HG03354 (cell line): ENCODE results near the gene PSME3.
"Not testable (repeated sequence)": the region's sequence is repeated elsewhere in the genome, so short reads cannot be mapped to it uniquely, and the experiment has no call there.

Experiments used
- ATAC-seq: cut with Tn5 transposase; IDR thresholded peaks from one replicate; pipeline ENCODE4 v1.9.1; 2021; ENCODE audit warnings: mild to moderate bottlenecking; ENCODE audit not compliant: unreplicated experiment, poor library complexity, severe bottlenecking

Gene PSME3

DNA sequence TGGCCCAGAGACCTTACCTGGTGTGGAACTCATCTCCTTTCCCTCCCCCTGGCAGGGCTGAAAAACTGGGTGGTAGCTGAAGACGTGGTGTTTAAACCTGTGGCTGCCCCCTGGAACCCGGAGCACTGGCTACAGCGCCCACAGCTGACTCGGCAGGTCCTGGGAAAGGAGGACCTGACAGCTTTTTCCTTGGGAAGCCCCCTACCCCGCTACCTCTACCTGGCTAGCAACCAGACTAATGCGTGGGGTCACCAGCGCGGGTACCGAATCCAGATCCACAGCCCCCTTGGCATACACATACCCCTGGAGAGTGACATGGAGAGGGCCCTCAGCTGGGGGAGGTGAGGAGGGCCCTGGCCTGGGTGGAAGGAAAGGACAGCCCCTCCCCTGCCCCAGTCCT lies 15.8 kb downstream of the PSME3 start:
- no peak for ATAC-seq

GRCh38 chr17:42849451-42850181 lies 16.4 kb downstream of the PSME3 start:
- ATAC-seq, result no peak

DNA sequence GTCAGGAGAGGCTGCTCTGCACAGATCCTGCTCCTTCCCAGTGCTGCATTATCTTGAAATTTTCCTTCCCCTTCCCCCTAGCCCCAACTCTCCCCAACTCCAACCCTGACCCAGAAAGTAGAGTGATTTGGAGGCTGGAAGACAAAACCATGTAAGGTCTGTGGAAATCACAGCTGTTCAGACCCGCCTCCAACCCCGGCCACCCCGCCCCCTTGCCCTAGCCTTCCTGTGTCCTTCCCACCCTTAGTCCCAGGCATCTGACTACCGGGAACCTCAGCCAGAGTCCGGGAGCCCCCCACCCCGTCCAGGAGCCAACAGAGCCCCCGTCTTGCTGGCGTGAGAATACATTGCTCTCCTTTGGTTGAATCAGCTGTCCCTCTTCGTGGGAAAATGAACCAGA lies 17.8 kb downstream of the PSME3 start, which contains the start of gene AOC3:
Gene AOC3 (plus strand): TSS at position 246 of the 400 bp plus-strand sequence. CDS start 145 bp downstream, at position 391.
- no peak for ATAC-seq

GRCh38 chr17:42851371-42852240 lies 18.4 kb downstream of the PSME3 start:
- ATAC-seq, result not testable (repeated sequence)

DNA sequence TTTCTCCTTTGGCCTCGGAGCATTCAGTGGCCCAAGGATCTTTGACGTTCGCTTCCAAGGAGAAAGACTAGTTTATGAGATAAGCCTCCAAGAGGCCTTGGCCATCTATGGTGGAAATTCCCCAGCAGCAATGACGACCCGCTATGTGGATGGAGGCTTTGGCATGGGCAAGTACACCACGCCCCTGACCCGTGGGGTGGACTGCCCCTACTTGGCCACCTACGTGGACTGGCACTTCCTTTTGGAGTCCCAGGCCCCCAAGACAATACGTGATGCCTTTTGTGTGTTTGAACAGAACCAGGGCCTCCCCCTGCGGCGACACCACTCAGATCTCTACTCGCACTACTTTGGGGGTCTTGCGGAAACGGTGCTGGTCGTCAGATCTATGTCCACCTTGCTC lies 19.2 kb downstream of the PSME3 start:
- no peak for ATAC-seq

DNA sequence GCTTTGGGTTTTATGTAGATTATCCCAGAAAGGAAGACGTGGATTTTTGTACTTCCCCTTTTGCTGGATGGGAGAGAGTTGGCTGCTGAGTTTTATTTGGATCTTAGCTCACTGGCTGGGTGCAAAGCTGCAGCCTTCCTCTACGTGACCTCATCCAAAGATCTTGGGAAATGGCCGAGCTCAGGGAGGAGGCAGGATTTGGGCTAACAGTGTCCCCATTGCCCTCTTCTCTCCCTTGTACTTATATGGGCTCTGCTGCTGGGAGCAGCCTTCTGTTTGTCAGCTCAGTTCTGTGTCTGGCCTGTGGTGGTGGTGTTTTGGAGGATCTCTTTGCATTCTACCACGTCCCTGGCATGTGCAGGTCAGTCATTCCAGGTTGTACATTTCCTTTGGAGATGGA lies 19.8 kb downstream of the PSME3 start:
- no peak for ATAC-seq

DNA sequence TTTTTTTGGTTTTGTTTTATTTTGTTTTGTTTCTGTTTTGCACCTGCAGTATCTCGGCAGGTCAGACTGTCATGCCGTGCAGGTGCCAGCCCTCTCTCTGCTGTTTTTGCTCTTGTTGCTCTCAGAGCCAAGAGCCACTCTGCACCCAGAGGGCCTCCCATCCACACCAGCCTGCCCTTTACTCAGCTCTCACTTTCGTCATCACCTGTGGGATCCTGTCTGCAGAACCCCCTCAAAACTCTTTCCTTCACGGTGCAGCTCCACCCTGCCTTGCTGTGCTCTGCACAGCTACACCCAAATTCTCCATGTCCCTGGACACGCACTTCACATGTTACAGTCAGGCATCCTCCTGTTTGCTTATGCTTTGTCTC lies 20.4 kb downstream of the PSME3 start:
- ATAC-seq, result no peak

DNA sequence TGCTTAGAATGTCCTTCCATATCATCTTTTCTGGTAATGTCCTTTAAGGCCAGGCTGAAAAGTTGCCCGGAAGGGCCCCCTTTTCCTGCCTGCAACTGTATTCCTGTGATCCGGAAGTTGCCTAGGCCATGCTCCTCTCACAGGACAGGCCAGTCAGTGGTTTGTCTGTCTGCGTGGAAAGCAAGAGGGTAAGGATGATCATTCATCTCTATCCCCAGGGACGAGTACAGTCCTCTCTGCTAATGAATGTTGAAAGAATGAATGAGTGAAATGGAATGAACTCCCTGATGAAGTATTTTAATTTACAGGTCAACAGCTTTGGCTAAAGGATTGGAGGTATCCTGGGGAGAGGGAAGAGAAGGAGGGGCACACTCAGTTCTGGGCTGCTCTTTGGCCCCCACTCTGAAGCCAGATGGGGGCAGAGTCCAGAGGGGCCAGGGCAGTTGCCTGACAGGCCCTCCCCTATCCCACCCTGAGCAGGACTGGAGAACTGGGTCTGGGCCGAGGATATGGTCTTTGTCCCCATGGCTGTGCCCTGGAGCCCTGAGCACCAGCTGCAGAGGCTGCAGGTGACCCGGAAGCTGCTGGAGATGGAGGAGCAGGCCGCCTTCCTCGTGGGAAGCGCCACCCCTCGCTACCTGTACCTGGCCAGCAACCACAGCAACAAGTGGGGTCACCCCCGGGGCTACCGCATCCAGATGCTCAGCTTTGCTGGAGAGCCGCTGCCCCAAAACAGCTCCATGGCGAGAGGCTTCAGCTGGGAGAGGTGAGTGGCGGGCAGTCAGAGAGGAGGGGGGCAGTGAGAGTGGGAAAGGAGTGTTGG lies 21.0 kb downstream of the PSME3 start:
- ATAC-seq, result no peak

- ATAC-seq, result no peak
Observed at GRCh38 chr17:42855048-42855596, 21.9 kb downstream of the PSME3 start.

DNA sequence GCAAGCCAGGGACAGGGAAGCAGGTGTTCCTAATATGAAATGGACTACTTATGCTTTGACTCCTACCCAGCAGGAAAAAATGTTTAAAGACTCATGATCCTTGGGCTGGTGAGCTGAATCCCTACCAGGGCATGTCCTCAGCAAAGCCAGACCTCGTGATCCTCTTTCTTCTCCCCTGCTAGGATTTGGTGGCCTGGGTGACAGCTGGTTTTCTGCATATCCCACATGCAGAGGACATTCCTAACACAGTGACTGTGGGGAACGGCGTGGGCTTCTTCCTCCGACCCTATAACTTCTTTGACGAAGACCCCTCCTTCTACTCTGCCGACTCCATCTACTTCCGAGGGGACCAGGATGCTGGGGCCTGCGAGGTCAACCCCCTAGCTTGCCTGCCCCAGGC lies 22.9 kb downstream of the PSME3 start:
- ATAC-seq, result not testable (repeated sequence)

GRCh38 chr17:42856516-42856915 lies 23.3 kb downstream of the PSME3 start:
- ATAC-seq, result not testable (repeated sequence)

DNA sequence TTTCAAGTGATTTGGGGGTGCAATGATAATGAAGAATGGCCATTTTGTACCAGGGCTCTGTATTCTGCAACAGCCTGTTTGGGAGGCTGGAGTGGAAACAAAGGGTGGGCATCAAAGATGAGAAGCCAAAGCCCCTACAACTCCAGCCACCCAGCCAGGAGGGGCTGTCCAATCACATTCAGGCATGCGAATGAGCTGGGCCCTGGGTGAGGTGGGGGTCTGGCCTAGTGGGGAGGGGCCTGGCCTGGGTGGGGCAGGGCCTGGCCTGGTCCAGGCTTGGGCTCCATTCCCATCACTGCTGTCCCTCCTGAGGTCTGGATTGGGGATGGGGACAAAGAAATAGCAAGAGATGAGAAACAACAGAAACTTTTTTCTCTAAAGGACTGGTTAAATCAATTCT lies 24.2 kb downstream of the PSME3 start:
- ATAC-seq, result no peak

DNA sequence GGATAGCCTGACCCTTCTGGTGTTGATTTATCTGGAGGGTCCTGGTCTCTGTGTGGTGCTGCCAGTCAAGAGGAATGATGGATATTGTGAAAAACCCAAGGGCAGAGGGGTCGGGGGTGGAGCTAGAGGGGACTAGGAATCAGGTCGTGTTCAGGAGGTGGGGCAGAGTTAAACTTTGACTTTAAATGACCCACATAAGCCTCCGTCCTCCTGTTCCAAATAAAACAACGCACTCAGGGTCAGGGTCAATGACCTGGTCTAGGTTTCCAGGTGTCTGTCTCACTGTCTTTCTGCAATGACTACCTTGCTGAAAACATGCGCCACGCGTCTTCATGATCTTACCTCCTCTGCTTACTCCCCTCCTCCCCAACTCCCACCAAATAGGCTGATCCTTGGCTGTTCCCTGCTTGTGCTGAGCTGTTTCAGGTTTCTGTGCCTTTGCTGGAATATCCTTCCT lies 32.5 kb downstream of the PSME3 start:
- ATAC-seq, result no peak

DNA sequence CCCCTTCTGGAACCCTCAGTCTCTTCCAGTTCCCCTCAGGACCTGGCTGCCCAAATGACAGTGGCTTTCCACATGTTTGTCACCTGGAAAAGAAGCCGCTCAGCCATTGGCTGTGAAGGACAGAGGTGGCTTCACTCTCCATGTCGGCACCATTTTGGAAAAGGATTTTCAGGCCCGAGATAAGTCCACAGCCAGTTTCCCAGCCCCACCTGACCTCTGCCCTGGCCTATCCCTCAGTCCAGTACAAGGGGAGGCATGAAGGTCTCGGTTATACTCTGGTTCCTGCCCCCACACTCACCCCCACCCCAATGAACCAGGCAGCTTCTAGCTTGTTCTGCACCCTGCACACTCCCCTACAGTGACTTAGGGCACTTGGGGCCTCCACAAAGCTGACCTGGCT lies 33.0 kb downstream of the PSME3 start:
- ATAC-seq, result no peak

GRCh38 chr17:42866631-42867575 lies 33.7 kb downstream of the PSME3 start:
- no peak for ATAC-seq

GRCh38 chr17:42867694-42868261 lies 34.6 kb downstream of the PSME3 start:
- not testable (repeated sequence) for ATAC-seq

GRCh38 chr17:42868338-42868737 lies 35.1 kb downstream of the PSME3 start:
- ATAC-seq, result no peak

- ATAC-seq, result no peak
Observed at GRCh38 chr17:42871647-42872046, 38.5 kb downstream of the PSME3 start.
